LNCaP clone FGC (cell line): ENCODE data around the gene ASB8.
A peak's percentile ranks its signal among the peaks of the same experiment; 100 is the strongest.

Experiments used
- DNase-seq: peaks from one replicate; pipeline ENCODE4 v3.0.0-alpha.2; 2011; ENCODE audit warnings: low read depth
- H3K4me3 ChIP-seq: 2 replicates; pipeline ENCODE4 v1.5.1; 2011; ENCODE audit warnings: mild to moderate bottlenecking, low read depth, low read length, control low read depth
- CTCF ChIP-seq: IDR thresholded peaks from 2 replicates; pipeline ENCODE4 v1.5.1; 2012; ENCODE audit warnings: mild to moderate bottlenecking; ENCODE audit not compliant: control insufficient read depth, insufficient read depth; ENCODE audit errors: extremely low read depth

Gene ASB8

DNA sequence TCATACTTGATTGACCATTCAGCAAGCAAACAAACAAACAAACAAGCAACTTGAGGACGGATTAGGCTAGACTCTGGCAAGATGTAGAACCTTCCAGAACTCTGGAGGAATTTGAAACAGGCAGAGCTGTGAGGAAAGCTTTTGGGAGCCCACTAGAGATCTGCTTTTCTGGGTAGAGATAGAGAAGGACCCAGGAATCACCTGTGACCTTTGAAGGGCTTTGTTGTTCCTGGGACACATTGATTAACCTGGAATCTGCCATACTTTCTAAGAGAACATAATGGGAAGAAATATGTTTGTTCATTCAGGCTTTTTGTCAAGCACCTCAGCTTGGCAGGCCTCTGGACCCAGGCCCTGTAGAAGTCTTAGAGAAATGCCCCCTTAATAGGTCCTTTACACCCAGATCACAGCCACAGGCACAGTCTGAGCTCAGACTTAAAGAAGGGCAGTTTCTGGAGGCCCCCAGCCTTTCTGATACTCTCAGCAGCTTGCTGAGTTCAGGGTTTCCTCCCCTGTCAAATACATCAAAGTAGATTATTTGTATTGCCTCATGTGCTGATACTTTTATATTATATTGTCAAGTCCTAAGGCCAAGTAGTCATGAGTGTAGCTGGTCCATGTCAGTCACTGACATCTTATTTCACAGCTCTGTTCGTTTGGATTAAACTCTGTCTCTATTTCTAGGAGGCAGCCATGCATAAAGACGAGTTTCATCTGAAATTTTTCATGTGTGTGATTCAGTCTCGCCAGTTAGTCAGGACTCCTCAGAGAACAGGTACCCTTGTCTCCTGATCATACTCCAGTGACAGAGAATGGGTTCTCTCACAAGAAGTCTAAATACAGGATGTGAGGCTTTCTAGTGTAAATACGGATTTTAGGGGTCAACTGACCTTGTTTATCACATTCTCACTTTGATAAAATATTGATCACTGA, 50.4 kb downstream of the ASB8 start:
- DNase-seq, result no peak
- H3K4me3 ChIP-seq, result peak overlapping the region; percentile 88
- no peak for TF ChIP-seq CTCF

DNA sequence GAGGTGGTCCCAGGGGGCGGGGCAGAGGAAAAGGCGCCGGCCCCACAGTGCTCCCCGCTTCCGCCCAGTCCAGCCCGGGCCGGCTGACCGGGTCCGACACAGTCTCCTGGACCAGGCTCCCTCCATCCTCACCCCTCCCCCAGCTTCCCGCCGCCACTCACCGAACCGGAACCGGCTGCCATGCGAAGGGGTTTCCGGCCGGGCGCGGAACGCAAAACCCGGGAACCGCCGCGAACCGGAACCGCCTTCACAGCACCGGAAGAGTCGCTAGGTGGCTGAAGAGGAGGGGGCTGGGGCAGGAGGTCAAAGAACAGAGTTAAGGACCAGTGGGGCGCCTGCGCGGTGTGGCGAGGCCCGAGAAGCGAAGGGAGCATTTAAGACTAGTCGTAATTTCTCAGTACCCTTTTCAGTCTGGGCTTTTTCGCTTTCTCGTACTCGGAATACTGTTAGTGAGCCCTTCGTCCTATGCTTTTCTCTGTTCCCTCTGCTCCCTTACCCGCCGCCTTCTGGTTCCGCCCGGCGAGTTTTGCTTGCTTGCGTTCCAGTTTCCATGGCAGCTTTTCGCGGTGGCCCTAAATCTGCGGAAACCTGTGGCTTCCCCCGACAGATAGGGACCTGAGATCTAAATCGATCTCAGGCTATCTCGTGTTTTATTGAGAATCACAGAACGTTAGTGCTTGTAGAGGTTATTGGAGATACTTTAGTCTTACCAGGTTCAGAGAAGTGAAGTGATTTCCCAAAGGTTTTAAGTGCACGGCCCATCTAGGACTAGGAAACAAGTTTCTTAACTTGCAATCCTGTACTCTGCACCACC, 51.2 kb downstream of the ASB8 start, which contains the start of gene SENP1:
Gene SENP1, minus strand, starts transcription at position 213 of the 814 bp plus-strand sequence. CDS start 4,607 bp downstream, outside the sequence.
- TF ChIP-seq CTCF, result no peak
- peak within 1 kb of the TSS; percentile 88 for H3K4me3 ChIP-seq
- DNase-seq, result peak; percentile 69

GRCh38 chr12:48105321-48105866, 51.9 kb downstream of the ASB8 start:
- DNase-seq, result no peak
- no peak for TF ChIP-seq CTCF
- peak overlapping the region; percentile 88 for H3K4me3 ChIP-seq

GRCh38 chr12:48104531-48104930, 52.8 kb downstream of the ASB8 start:
- peak; percentile 38 for DNase-seq
- peak overlapping the region; percentile 88 for H3K4me3 ChIP-seq
- no peak for TF ChIP-seq CTCF
